Measurements from ENCODE around the gene HOXD3. TPM values are rescaled to one million over a fixed set of nuclear protein-coding genes. Genes with fewer than 3 reads are reported as not detected.

Gene HOXD3
- total RNA-seq, 1 donor from 2014 or later = 1.9 TPM

DNA sequence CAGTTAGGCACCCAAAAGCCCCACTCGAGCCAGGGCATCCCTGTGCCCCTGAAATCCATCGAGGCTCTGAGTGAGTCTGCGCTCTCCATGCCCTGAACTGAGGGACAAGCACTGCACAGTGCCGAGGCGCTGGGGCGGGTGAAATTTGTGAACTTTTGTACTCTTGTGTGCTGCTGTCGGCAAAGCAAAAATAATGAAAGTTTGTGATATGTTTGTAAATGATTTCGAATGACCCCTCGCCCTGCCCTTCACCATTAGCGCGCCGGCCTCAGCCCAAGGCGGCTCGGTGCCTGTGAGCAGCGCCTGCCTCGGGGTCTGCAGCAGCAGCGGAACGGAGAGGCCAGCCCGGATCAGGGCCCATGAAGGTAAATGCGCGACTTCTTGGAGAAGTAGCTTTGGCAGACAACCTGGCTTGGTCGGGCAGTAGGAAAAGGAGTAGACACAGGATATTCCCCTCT lies 7.6 kb upstream of the HOXD3 start:
- no peak for DNase-seq

DNA sequence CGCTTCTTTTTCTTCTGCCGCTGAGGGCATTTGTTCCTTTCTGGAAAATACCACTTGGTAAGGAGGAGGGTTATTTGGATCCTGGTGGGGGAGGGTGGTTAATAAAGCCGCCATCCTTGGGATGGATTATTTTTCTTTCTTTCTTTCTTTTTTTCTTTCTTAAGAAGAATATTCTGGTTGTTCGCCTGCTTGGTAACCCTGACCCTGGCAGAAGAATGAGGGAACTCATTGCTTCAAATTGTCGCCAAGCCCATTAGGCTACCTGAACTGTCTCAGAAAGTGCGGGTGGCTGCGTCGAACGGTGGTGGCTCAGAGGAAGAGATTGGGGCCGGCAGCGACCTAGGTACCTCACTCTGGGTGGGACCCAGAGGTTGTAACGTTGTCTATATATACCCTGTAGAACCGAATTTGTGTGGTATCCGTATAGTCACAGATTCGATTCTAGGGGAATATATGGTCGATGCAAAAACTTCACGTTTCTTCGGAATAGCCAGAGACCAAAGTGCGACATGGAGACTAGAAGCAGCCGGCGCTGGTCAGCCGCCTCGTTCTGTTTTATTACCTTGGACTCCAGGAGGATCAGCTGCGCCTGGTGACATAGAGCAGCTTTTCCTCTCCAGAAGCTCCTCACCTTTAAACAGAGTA lies 7.0 kb upstream of the HOXD3 start:
- DNase-seq = no peak

DNA sequence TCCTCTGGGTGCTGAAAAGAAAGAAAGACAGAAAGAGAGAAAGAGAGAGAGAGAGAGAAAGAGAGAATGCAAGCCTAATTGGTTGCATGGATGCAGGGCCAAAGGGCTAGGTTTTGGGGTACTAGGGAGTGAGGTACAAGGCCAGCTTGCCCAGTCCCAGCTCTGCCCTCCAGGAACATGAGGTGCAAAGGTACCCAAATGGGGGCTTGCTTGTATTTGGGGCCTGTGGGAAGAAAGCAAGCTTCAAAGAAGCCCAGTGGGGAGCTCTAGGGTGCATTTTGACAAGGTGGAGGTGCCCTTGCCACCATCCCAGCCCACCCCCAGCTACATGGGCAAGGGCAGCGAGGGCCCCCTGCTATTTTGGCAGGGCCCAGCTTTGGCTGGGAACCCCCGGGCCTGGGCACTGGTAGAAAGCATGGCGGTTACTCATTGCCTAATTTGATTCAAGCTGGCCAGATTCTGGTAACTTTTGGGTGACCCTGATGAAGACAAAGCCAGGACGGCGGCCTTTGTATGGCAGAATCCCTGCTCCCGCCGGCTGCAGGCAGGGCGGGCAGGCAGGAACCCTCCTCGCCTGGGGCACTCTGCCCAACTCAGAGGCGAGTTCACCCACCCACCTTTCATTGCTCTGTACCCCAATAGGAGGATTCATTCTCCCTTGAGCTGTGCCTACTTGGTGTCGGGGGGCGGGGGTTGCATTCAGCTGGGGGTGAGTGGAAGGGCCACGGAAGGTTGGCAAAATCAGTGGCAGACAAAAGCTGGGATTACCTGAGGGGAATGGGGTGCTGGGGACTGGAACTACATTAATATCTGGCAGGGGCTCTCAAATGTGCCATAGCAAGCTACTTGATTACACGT lies 6.3 kb upstream of the HOXD3 start:
- no peak for DNase-seq

DNA sequence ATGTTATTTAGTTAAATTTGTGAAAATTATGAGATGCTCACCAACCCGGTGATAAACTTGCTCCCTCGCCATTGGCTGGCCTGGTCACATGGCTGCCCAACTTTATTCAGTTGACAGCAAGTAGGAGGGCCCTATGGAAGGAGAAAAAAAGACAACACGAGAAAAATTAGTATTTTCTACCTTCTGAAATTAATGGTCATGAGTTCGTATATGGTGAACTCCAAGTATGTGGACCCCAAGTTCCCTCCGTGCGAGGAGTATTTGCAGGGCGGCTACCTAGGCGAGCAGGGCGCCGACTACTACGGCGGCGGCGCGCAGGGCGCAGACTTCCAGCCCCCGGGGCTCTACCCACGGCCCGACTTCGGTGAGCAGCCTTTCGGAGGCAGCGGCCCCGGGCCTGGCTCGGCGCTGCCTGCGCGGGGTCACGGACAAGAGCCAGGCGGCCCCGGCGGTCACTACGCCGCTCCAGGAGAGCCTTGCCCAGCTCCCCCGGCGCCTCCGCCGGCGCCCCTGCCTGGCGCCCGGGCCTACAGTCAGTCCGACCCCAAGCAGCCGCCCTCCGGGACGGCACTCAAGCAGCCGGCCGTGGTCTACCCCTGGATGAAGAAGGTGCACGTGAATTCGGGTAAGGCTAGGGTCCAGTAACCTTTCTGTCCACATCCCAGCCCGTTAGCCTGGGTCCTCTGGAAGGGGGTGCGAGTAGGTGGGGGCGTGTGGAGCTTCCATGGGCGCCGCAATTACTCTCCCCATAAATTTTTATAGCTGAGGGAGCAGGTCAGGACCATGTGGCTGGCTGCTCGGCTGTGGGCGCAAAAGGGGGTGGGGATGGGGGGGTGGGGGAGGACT lies 5.4 kb upstream of the HOXD3 start, which contains the start of gene HOXD4:
Gene HOXD4, plus strand, starts transcription at position 109 of the 846 bp plus-strand sequence. Its CDS starts 84 bp downstream, at position 193.
- DNase-seq = no peak

DNA sequence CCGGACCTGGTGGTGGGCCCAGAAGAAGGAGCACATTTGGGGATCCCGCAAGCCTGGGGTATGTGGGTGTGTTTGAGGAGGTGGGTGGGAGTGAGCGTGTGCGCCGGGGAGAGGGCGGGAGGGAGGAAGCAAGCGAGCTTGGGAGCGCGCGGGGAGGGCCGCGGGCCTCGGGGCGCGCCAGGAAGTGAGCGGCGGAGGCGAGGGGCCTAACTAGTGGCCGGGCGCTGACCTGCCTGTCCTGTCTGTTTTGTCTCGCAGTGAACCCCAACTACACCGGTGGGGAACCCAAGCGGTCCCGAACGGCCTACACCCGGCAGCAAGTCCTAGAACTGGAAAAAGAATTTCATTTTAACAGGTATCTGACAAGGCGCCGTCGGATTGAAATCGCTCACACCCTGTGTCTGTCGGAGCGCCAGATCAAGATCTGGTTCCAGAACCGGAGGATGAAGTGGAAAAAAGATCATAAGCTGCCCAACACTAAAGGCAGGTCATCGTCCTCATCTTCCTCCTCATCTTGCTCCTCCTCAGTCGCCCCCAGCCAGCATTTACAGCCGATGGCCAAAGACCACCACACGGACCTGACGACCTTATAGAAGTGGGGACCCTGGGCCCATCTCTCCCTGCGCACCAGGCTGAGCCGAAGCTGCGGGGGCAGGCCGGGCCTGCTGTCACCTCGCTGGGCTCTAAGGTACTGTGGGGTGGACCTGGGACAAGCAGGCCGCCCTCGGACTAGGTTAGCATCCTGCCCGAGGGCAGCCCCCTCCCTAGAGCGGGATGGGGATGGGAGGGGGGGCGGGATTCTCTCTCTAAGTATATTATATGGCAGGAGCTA lies 4.5 kb upstream of the HOXD3 start:
- no peak for DNase-seq

DNA sequence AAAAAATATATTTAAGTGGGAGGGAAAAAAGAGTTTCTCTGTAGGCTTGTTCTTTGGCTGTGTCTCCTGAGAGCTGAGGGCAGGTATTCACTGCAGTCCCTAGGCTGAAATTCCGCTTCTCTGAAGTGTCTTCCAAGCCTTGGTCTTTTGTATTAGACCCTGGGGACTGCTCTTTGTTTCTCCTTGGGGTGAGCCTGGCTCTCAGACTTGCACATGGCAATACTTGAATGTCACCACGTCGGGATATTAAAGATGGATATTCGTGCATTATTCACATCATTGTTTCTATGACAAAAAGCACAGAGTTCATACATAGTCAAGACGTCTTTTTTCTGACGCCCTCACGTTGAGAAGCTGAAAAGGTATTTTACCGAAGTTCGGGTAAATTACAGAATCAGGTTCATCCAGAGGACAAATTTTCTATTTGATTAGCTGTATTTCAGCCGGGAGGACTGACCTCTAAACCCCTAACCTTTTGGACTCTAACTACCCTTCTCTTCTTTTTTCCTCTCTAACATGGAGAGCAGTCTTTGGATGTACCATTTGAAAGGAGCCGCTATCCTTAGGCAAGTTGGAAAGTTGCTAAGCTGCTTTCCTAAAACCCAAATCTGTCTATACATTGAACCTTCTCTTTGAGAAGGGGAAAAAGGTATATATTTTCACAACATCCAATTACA lies 2.4 kb upstream of the HOXD3 start:
- DNase-seq = no peak

DNA sequence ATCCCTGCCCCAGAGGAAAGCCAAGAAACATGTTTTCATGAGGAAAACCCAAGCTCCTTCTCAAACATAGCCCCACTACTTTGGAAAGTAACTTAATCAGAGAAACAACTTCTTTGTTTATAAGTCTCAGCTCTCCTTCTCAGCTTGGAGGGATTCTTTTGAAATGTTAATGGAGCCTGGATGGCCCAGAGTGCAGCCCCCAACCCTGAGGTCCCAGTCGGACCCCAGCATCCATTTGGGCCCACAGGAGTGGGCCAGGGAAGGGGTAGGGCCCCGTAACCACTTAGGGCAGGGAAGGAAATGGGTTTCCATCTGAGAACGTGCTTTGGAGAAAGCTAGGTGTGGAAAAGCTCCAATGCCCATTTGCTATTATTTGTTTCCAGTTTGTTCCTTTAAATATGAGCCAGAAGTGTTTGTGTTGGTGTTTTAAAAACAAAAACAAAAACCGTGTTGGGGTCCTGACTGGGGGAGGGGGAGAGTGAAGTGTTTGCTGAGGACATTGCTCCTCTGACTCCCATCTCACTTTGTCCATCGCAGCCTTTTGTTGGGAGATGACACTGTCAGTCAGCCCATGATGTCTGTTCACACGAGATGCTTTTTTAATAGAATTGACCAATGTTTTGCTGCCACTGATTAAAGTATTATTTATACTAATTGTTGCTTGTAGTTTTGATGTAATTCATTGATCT lies 1.6 kb upstream of the HOXD3 start:
- DNase-seq = no peak

DNA sequence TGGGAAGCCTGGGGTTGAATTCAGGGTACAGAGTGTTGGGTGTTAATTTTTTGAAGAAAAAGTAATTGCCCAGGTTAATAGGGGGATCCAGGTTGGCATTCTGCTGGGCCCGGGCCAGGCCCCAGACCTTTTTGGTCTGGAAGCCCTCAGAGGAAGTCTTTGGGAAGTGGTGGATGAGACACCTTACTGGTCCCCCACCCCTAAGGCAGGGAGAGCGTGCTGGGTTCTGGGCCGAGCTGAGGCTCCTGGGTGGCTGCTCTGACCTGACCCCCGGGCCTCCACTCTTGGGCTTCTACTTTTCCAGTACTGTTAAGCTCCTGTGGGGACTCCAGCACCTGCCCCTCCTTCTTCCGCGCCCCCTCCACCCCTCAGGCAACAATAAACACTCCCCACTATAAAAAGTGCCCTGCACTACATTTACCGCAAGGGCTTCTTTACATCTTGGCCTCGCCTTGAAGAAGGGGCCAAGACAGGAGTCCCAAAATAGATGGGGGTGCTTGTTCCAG lies 753 bp upstream of the HOXD3 start:
- no peak for DNase-seq

DNA sequence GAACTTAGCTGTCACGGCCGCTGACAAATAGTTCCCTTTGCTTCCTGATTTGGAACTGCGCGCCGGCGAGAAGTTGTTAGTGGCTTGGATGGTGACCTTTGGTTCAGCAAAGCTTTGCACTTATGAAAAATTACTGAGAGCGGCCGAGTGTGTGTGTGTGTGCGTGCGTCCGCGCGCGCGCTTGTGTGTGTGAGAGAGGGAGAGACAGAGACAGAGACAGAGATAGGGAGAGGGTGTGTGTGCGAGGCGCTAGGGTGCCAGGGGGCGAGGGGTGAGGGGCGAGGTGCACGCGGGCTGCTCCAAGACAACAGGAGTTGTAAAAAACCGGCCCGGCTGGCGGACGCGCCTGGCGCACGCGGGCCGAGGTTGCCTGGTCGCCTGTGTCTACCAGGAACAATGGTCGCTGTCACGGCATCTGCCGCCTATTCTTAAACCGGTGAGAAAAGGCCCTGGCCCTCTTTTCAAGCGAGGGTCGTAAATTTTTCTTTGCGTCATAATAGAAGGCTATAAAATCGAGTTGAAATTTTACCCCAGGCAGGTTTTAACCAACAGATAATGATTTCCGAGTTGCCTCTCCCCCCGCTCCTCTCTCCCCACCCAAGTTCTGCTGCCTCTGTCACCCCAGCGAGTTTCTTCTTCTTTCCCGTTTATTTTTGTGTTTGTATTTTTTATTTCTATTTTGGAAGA lies 535 bp downstream of the HOXD3 start:
- no peak for DNase-seq

DNA sequence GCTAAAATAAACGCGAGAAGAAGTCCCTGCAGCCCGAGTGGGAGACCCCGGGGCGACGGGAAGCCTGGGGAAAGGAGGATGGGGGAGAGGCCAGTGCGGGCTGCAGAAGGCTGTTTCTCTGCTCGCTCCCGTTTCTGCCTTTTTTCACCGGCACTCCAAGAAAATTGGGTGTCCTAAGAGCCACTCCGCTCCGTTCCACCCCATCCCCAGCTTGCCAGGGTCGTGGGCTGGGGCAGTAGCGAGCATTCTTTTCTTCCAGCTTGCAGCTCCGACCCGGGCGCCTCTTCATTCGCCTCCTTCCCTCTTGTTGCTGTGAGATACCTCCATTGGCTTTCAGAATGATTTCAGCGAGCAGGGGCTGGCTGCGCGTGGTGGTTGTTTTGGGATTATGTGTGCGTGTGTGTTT lies 1.1 kb downstream of the HOXD3 start:
- no peak for DNase-seq

DNA sequence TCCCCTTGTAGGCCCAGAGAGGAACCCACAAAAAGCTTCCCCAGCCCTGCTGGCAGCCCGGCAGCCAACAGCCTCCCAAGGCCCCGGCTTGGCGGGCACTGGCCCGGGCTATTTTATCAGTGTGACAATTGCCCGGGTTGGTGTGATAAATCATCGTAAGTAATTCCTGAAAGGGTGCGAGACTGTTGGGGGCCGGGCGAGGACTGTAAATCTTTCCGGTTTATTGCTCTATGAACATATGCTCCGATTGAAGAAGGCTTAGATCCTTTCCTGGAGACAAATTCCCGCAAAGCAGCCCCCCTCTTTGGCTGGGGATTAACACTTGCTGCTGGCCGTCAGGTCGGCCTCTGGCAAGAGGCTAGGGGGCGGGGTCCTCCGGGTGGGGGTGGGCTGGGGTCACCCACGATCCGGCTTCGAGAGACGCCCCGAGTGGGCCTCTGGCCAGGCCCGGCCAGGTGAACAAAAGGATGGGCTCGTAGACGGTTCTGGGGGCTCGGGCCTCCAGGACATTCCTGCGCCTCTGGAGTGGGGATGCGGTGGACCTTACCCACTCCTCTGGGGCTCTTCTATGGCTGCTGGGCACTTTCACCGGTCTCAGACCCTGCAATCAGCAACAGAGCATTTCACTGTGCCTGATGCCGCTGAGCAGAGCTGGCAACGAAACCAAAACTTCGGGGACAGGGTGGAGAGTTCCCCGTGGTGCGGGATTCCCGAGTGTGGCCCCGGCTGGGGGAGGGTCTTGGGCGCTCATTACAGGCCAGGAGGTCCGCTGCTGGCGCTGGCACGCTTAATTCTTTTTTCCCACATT lies 2.0 kb downstream of the HOXD3 start:
- no peak for DNase-seq

DNA sequence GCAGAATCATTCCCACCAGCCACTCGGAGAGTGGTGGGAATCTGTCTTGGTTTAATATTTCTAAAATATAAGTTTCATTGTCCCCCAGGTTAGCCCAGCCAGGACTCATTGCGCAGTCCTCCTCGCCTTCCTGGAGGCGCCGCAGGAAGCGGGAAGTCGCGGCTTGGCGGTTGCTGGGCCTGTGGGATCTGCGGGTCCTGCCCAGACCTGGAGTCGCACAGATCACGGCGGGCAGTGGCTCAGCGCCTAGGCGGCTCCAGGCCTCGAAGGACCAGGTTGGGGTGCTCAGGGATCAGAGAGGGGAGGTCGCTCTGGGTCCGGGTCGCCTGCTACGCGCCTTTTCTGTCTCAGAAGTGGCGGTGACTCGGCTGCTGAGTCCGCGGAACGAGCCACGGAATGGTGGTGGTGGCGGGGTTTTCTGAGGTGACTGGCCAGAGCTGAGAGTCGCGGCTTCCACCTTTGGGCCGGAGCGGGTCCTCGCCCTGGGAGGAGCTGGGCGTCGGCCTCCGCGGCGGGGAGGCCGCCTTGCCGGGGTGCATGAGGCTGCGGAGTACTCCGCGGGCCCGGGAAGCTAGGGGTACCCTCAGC lies 2.6 kb downstream of the HOXD3 start:
- no peak for DNase-seq

DNA sequence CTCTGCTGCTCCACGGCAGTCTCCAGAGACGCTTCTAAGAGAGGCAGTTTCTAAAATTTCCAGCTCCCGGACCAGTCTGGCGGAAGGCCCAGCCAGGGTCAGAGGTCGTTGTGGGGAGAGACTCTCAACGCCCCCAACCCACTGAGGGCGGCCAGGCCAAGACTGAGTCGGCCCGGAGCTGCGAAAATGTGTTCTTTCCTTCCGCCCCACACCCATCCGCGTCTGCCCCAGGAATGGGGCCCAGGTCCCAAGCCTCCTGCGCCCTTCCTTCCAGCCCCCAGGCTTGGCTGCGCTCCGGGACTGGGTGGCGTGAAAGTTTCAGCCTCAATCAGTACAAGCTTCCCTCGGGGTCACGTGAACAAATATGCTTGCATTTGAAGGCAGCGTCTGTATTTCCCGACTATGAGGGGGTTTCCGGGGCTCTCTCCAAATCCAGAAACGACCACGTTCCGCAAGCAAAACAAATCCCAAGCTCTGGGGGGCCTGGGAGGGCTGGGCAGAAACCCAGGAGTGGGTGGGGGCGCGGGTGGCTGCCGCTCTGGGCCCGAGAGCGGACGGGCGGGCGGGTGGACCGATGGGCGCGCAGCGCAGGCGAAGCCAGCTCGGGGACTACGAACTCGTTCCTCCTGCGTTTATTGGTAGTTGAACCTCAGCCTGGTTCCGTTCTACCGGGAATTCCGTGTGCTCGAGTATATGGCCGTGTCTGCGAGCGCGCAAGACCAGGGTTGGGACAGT lies 3.3 kb downstream of the HOXD3 start:
- DNase-seq = no peak

DNA sequence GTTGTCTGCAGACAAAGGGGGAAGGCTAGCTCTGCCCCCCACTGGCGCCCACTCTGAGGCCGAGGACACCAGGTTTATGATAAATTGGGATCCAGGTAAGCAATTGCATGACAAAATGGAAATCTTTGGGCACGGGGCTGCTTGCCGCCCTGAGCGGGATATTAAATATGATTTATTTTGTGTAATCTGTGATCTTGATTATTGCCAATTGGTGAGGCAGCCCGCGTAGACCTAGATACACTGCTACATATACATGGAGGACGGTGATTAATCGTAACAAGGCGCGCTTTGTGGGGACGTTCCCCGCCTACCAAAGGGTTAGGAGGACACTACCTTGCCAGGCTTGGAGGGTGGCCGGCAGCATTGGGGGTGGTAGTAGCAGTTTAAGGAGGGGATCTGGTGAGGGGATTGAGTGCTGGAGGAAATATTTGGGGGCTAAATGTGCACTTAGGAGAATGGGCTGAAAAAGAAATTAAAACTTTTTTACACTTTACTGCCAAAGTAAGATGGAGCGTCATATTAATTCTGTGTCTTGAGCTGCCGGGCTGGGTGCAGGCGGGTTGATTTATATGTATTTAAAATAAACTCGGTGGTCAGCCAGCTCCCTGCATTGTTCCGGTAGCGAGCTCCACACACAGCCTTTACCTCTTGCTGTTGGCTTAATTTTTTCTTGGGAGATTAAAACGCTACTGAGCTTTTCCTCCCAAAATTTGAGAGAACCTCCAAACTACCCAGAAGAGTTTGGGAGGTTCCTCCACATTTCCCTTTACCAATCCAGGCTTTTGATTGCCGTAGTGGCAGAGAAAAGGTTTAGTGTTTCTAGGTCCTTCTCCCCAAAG lies 4.1 kb downstream of the HOXD3 start:
- no peak for DNase-seq

DNA sequence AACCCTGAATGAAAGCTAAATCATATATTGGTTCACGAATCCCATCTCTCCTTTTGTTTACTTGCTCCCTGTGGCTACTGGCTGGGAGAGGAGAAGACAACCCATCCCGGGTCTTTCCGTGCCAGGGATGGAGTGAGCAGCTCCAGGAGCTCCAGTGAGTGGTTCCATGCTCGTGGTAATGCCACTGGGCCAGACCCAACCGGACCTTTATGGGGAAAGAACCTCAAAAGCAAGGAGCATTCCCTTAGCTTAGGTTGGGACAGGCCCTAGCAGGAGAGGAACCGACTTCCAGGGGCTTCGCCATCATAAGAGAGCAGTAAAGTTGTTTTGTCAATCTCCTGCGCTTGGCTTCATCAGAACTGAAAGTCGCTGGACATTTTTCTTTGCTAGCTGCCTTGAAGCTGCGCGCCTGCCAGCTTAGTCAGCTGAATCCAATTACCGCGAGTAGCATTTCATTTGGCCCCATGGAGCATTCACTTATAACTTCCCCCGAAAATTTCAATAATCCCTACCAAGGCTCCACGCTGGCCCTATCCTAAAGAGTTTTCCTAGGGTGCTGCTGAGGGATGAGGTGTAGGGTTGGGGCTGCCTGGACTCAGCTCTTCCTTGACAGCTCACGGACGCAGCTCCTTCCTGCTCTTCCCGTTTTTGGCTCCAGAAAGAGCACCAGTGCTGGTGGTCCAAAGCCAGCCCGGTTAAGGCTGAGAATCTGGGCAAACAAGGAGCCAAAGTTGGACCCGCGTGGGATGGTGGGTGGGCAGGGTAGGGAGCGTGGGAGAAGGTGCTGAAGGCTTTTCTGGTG lies 4.9 kb downstream of the HOXD3 start:
- DNase-seq = peak; percentile 68
